Activated naive CD8-positive, alpha-beta T cell treated with anti-CD3 and anti-CD28 coated beads, Interleukin-2, amount 50 U/mL, for 24 hours (primary cell): ENCODE results near the gene KCNE4.

Source experiments
- ATAC-seq: fragments of 150-1000 bp; cut with Tn5 transposase; one replicate; pipeline ENCODE4 v1.10.0; 2021
- DNase-seq: peaks from one replicate; pipeline ENCODE4 v3.0.0; 2021
- H3K27ac Mint-ChIP-seq: one replicate; pipeline ENCODE4 v1.8.0; 2021; ENCODE audit warnings: mild to moderate bottlenecking, mixed read lengths
- H3K27me3 Mint-ChIP-seq: one replicate; pipeline ENCODE4 v1.8.0; 2021; ENCODE audit warnings: mixed read lengths
- H3K36me3 Mint-ChIP-seq: one replicate; pipeline ENCODE4 v1.8.0; 2021; ENCODE audit warnings: low read depth, mixed read lengths
- H3K4me1 Mint-ChIP-seq: one replicate; pipeline ENCODE4 v1.8.0; 2021; ENCODE audit warnings: mixed read lengths
- H3K4me3 Mint-ChIP-seq: one replicate; pipeline ENCODE4 v1.8.0; 2021; ENCODE audit warnings: mild to moderate bottlenecking, moderate library complexity, mixed read lengths
- H3K9me3 Mint-ChIP-seq: one replicate; pipeline ENCODE4 v1.8.0; 2021; ENCODE audit warnings: mixed read lengths

KCNE4 gene

GRCh38 chr2:223058952-223059716 is 7.1 kb downstream of the KCNE4 start:
- no peak overlapping the region for H3K27ac Mint-ChIP-seq
- H3K27me3 Mint-ChIP-seq = peaks cover 8% of the 10 kb centered on the region
- H3K36me3 Mint-ChIP-seq = no peaks in the 10 kb centered on the region
- no peak for ATAC-seq
- DNase-seq = no peak
- no peak overlapping the region for H3K4me3 Mint-ChIP-seq
- no peaks in the 10 kb centered on the region for H3K4me1 Mint-ChIP-seq
- no peaks in the 10 kb centered on the region for H3K9me3 Mint-ChIP-seq

- ATAC-seq (no peak), DNase-seq (no peak)
- Mint-ChIP-seq H3K4me1 (no peaks in the 10 kb centered on the region), H3K27ac (no peak overlapping the region), H3K9me3 (no peaks in the 10 kb centered on the region), H3K4me3 (no peak overlapping the region), H3K36me3 (no peaks in the 10 kb centered on the region), H3K27me3 (peaks cover 8% of the 10 kb centered on the region)
Measured at GRCh38 chr2:223060201-223060825, 8.3 kb downstream of the KCNE4 start.

- H3K4me3 Mint-ChIP-seq = no peak overlapping the region
- no peak for ATAC-seq
- no peak overlapping the region for H3K27ac Mint-ChIP-seq
- no peak for DNase-seq
- H3K4me1 Mint-ChIP-seq = no peaks in the 10 kb centered on the region
- H3K27me3 Mint-ChIP-seq = peaks cover 8% of the 10 kb centered on the region
- H3K36me3 Mint-ChIP-seq = no peaks in the 10 kb centered on the region
- H3K9me3 Mint-ChIP-seq = no peaks in the 10 kb centered on the region
Measured at GRCh38 chr2:223062396-223062795, 10.4 kb downstream of the KCNE4 start.

- Mint-ChIP-seq H3K4me1 (no peaks in the 10 kb centered on the region), H3K27ac (no peak overlapping the region), H3K27me3 (peaks cover 4% of the 10 kb centered on the region), H3K4me3 (no peak overlapping the region), H3K36me3 (no peaks in the 10 kb centered on the region), H3K9me3 (no peaks in the 10 kb centered on the region)
- no peak for DNase-seq
- no peak for ATAC-seq
Measured at GRCh38 chr2:223065107-223065506, 13.1 kb downstream of the KCNE4 start.

- Mint-ChIP-seq H3K4me1 (no peaks in the 10 kb centered on the region), H3K27ac (no peak overlapping the region), H3K27me3 (no peaks in the 10 kb centered on the region)
Measured at GRCh38 chr2:223066721-223067120, 14.7 kb downstream of the KCNE4 start.

GRCh38 chr2:223068071-223068470 is 16.1 kb downstream of the KCNE4 start:
- no peaks in the 10 kb centered on the region for H3K9me3 Mint-ChIP-seq
- H3K27ac Mint-ChIP-seq = no peak overlapping the region
- H3K27me3 Mint-ChIP-seq = no peaks in the 10 kb centered on the region
- no peaks in the 10 kb centered on the region for H3K4me1 Mint-ChIP-seq
- H3K4me3 Mint-ChIP-seq = no peak overlapping the region
- DNase-seq = no peak
- ATAC-seq = no peak
- H3K36me3 Mint-ChIP-seq = no peaks in the 10 kb centered on the region

More at GRCh38 chr2:223066721-223067120, 14.7 kb downstream of the KCNE4 start:
- DNase-seq = no peak
- H3K4me3 Mint-ChIP-seq = no peak overlapping the region
- H3K9me3 Mint-ChIP-seq = no peaks in the 10 kb centered on the region
- no peaks in the 10 kb centered on the region for H3K36me3 Mint-ChIP-seq
- no peak for ATAC-seq

GRCh38 chr2:223069465-223069864 is 17.5 kb downstream of the KCNE4 start:
- no peaks in the 10 kb centered on the region for H3K27me3 Mint-ChIP-seq
- no peak overlapping the region for H3K4me3 Mint-ChIP-seq
- no peaks in the 10 kb centered on the region for H3K4me1 Mint-ChIP-seq
- H3K9me3 Mint-ChIP-seq = no peaks in the 10 kb centered on the region
- no peak for DNase-seq
- H3K36me3 Mint-ChIP-seq = no peaks in the 10 kb centered on the region
- H3K27ac Mint-ChIP-seq = no peak overlapping the region
- no peak for ATAC-seq

GRCh38 chr2:223069988-223070387 is 18.0 kb downstream of the KCNE4 start:
- no peaks in the 10 kb centered on the region for H3K36me3 Mint-ChIP-seq
- no peaks in the 10 kb centered on the region for H3K9me3 Mint-ChIP-seq
- H3K4me3 Mint-ChIP-seq = no peak overlapping the region
- H3K27me3 Mint-ChIP-seq = no peaks in the 10 kb centered on the region
- no peak overlapping the region for H3K27ac Mint-ChIP-seq
- ATAC-seq (no peak), DNase-seq (no peak)
- no peaks in the 10 kb centered on the region for H3K4me1 Mint-ChIP-seq

GRCh38 chr2:223071139-223071538 is 19.1 kb downstream of the KCNE4 start:
- no peaks in the 10 kb centered on the region for H3K36me3 Mint-ChIP-seq
- H3K4me1 Mint-ChIP-seq = no peaks in the 10 kb centered on the region
- H3K27ac Mint-ChIP-seq = no peak overlapping the region
- no peaks in the 10 kb centered on the region for H3K9me3 Mint-ChIP-seq
- H3K27me3 Mint-ChIP-seq = no peaks in the 10 kb centered on the region
- DNase-seq (no peak), ATAC-seq (no peak)
- H3K4me3 Mint-ChIP-seq = no peak overlapping the region

GRCh38 chr2:223072826-223073225 is 20.8 kb downstream of the KCNE4 start:
- ATAC-seq = no peak
- no peak for DNase-seq
- Mint-ChIP-seq H3K9me3 (no peaks in the 10 kb centered on the region), H3K27ac (no peak overlapping the region), H3K36me3 (no peaks in the 10 kb centered on the region), H3K27me3 (no peaks in the 10 kb centered on the region), H3K4me3 (no peak overlapping the region), H3K4me1 (no peaks in the 10 kb centered on the region)

GRCh38 chr2:223075301-223076270 is 23.6 kb downstream of the KCNE4 start:
- no peak overlapping the region for H3K27ac Mint-ChIP-seq
- H3K4me3 Mint-ChIP-seq = no peak overlapping the region
- DNase-seq (no peak), ATAC-seq (no peak)
- H3K9me3 Mint-ChIP-seq = no peaks in the 10 kb centered on the region
- no peaks in the 10 kb centered on the region for H3K36me3 Mint-ChIP-seq
- H3K4me1 Mint-ChIP-seq = no peaks in the 10 kb centered on the region
- H3K27me3 Mint-ChIP-seq = no peaks in the 10 kb centered on the region

- Mint-ChIP-seq H3K4me1 (no peaks in the 10 kb centered on the region), H3K27me3 (no peaks in the 10 kb centered on the region), H3K4me3 (no peak overlapping the region), H3K36me3 (no peaks in the 10 kb centered on the region), H3K9me3 (no peaks in the 10 kb centered on the region), H3K27ac (no peak overlapping the region)
- DNase-seq = no peak
- ATAC-seq = no peak
Measured at GRCh38 chr2:223076573-223076972, 24.6 kb downstream of the KCNE4 start.

GRCh38 chr2:223078482-223078881 is 26.5 kb downstream of the KCNE4 start:
- DNase-seq = no peak
- H3K27me3 Mint-ChIP-seq = no peaks in the 10 kb centered on the region
- H3K27ac Mint-ChIP-seq = no peak overlapping the region
- no peaks in the 10 kb centered on the region for H3K9me3 Mint-ChIP-seq
- no peaks in the 10 kb centered on the region for H3K4me1 Mint-ChIP-seq
- no peak overlapping the region for H3K4me3 Mint-ChIP-seq
- H3K36me3 Mint-ChIP-seq = no peaks in the 10 kb centered on the region
- ATAC-seq = no peak

GRCh38 chr2:223079378-223079777 is 27.4 kb downstream of the KCNE4 start:
- no peak for DNase-seq
- Mint-ChIP-seq H3K27me3 (no peaks in the 10 kb centered on the region), H3K9me3 (no peaks in the 10 kb centered on the region), H3K27ac (no peak overlapping the region), H3K4me1 (no peaks in the 10 kb centered on the region), H3K36me3 (no peaks in the 10 kb centered on the region), H3K4me3 (no peak overlapping the region)
- ATAC-seq = no peak

- Mint-ChIP-seq H3K27me3 (no peaks in the 10 kb centered on the region), H3K4me3 (no peak overlapping the region), H3K9me3 (no peaks in the 10 kb centered on the region), H3K36me3 (no peaks in the 10 kb centered on the region), H3K27ac (no peak overlapping the region), H3K4me1 (no peaks in the 10 kb centered on the region)
- DNase-seq (no peak), ATAC-seq (no peak)
Measured at GRCh38 chr2:223079925-223080324, 27.9 kb downstream of the KCNE4 start.
